Loucy (cell line): ENCODE results near the gene AHNAK2.

Source experiments
- CTCF ChIP-seq: fragments of 200-600 bp; sonication (generic); conservative IDR thresholded peaks from 2 replicates; pipeline ENCODE4 v1.5.1; 2014; ENCODE audit warnings: mild to moderate bottlenecking, antibody characterized with exemption, low read length
- EZH2phosphoT487 ChIP-seq: fragments of 200-600 bp; IDR thresholded peaks from 2 replicates; pipeline ENCODE4 v1.6.1; 2018; ENCODE audit warnings: antibody characterized with exemption, mild to moderate bottlenecking, moderate library complexity, borderline replicate concordance

- no peak for TF ChIP-seq CTCF
- TF ChIP-seq EZH2phosphoT487 = no peak
These were observed 20.7 kb downstream of the AHNAK2 start for GRCh38 chr14:104957146-104958113.
